GM19193 (cell line): ENCODE results near the gene C1orf167.

Experiments used
- POLR2A ChIP-seq: IDR thresholded peaks from 4 replicates; pipeline ENCODE4 v1.6.1; 2011; ENCODE audit not compliant: insufficient read depth, insufficient read length; ENCODE audit errors: extremely low read depth

C1orf167 gene

GRCh38 chr1:11729498-11730428 is 32.2 kb upstream of the C1orf167 start:
- no peak for TF ChIP-seq POLR2A

- no peak for TF ChIP-seq POLR2A
Measured at GRCh38 chr1:11730429-11730891, 31.5 kb upstream of the C1orf167 start.

GRCh38 chr1:11731691-11732283 is 30.2 kb upstream of the C1orf167 start:
- TF ChIP-seq POLR2A = no peak

GRCh38 chr1:11733306-11733705 is 28.7 kb upstream of the C1orf167 start:
- TF ChIP-seq POLR2A = no peak

- no peak for TF ChIP-seq POLR2A
Measured at GRCh38 chr1:11735531-11735853, 26.5 kb upstream of the C1orf167 start.

GRCh38 chr1:11735854-11736745 is 25.9 kb upstream of the C1orf167 start, which contains the start of gene AGTRAP:
AGTRAP (plus strand) TSS chr1:11736136; CDS start chr1:11736209, 73 bp downstream.
- peak; percentile 50 for TF ChIP-seq POLR2A

GRCh38 chr1:11736746-11737639 is 25.0 kb upstream of the C1orf167 start:
- peak; percentile 32 for TF ChIP-seq POLR2A

- TF ChIP-seq POLR2A = no peak
Measured at GRCh38 chr1:11738096-11738495, 23.9 kb upstream of the C1orf167 start.

GRCh38 chr1:11738783-11739182 is 23.2 kb upstream of the C1orf167 start:
- TF ChIP-seq POLR2A = no peak

- no peak for TF ChIP-seq POLR2A
Measured at GRCh38 chr1:11740258-11741192, 21.5 kb upstream of the C1orf167 start.

GRCh38 chr1:11741482-11741881 is 20.5 kb upstream of the C1orf167 start:
- no peak for TF ChIP-seq POLR2A

GRCh38 chr1:11741919-11742558 is 20.0 kb upstream of the C1orf167 start:
- TF ChIP-seq POLR2A = no peak
